ENCODE results near the gene MAPRE2. TPM values are rescaled to one million over a fixed set of nuclear protein-coding genes. Genes with fewer than 3 reads are reported as not detected.

Gene MAPRE2
- total RNA-seq, 1 experiment from 2014 or later: 16.4 TPM

DNA sequence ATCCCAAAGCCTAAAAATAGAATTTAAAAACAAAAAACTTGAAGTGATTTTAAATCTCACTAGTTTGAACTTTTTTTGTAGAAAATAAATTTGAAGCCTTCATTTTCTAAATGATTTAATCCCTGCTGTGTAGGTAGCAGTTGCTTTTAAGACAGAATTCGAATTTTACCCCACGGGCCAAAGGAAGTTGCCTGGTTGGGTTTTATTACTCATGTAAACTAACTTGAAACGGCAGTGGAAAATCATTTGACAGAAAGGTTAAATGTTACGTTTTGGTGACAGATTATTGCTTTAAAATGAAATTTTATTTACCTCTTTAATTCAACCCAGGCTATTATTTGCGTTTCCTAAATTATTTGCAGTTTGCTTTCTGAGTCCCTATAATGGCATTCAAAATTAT lies 2.0 kb downstream of the MAPRE2 start:
- intact Hi-C loops (cut with micrococcal nuclease; ENCODE audit: unreplicated experiment): no loop called here
- no TSS peak for BruUV-seq (replicated peaks)
- Histone ChIP-seq H3K4me3 (ENCODE audit: low read depth, low read length, poor library complexity, severe bottlenecking) (no peak overlapping the region), H3K27ac (ENCODE audit: low read depth, low read length, poor library complexity, severe bottlenecking) (no peak overlapping the region), H3K27me3 (replicated peaks; ENCODE audit: insufficient read depth, low read depth, low read length, poor library complexity) (no peaks in the 10 kb centered on the region), H3K36me3 (ENCODE audit: insufficient read depth, low read length, poor library complexity, severe bottlenecking) (no peaks in the 10 kb centered on the region), H3K9me3 (ENCODE audit: low read depth, low read length, poor library complexity, severe bottlenecking) (no peaks in the 10 kb centered on the region), H3K4me1 (ENCODE audit: insufficient read depth, low read length, poor library complexity, severe bottlenecking) (peaks cover 15% of the 10 kb centered on the region)
- TF ChIP-seq EZH2 (IDR thresholded peaks at IDR 0.05; ENCODE audit: borderline replicate concordance, low read depth, low read length, poor library complexity, severe bottlenecking): no peak
- TF ChIP-seq, protein P1, sequence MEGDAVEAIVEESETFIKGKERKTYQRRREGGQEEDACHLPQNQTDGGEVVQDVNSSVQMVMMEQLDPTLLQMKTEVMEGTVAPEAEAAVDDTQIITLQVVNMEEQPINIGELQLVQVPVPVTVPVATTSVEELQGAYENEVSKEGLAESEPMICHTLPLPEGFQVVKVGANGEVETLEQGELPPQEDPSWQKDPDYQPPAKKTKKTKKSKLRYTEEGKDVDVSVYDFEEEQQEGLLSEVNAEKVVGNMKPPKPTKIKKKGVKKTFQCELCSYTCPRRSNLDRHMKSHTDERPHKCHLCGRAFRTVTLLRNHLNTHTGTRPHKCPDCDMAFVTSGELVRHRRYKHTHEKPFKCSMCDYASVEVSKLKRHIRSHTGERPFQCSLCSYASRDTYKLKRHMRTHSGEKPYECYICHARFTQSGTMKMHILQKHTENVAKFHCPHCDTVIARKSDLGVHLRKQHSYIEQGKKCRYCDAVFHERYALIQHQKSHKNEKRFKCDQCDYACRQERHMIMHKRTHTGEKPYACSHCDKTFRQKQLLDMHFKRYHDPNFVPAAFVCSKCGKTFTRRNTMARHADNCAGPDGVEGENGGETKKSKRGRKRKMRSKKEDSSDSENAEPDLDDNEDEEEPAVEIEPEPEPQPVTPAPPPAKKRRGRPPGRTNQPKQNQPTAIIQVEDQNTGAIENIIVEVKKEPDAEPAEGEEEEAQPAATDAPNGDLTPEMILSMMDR (conservative IDR thresholded peaks at IDR 0.05; ENCODE audit: low read depth, low read length): no peak
- ChIA-PET POLR2A (ENCODE audit: low non-redundant PET) (no interaction called here), CTCF (no interaction called here)
- DNase-seq (ENCODE audit: low spot score): no peak

DNA sequence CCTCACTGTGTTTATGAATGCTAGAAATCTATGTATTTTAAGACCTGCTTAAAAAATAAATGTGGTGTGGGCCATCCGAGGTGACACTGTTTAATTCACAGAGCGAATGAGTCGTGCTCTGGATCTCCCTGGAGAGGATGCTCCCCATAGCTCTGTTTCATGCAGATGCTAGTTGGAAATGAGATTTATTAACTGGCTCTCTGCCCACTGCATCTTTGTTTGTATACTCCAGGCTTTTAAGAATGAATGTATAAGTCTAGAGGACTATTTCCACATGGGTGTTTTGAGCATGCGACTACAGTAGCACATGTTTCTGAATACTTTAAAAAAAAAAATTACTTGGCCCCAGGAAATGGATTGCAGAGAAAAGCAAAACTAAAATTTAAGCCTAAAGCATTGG lies 3.9 kb downstream of the MAPRE2 start:
- H3K27me3 ChIP-seq (replicated peaks; ENCODE audit: insufficient read depth, low read depth, low read length, poor library complexity): no peaks in the 10 kb centered on the region
- no peak for TF ChIP-seq EZH2 (IDR thresholded peaks at IDR 0.05; ENCODE audit: borderline replicate concordance, low read depth, low read length, poor library complexity, severe bottlenecking)
- TF ChIP-seq, protein P1 (conservative IDR thresholded peaks at IDR 0.05; ENCODE audit: low read depth, low read length): no peak
- DNase-seq (ENCODE audit: low spot score): peak; percentile 54
- ChIA-PET CTCF (no interaction called here), POLR2A (ENCODE audit: low non-redundant PET) (no interaction called here)
- intact Hi-C loops (cut with micrococcal nuclease; ENCODE audit: unreplicated experiment): no loop called here
- no peak overlapping the region for H3K27ac ChIP-seq (ENCODE audit: low read depth, low read length, poor library complexity, severe bottlenecking)
- peaks cover 15% of the 10 kb centered on the region for H3K4me1 ChIP-seq (ENCODE audit: insufficient read depth, low read length, poor library complexity, severe bottlenecking)
- no peaks in the 10 kb centered on the region for H3K36me3 ChIP-seq (ENCODE audit: insufficient read depth, low read length, poor library complexity, severe bottlenecking)
- H3K9me3 ChIP-seq (ENCODE audit: low read depth, low read length, poor library complexity, severe bottlenecking): no peaks in the 10 kb centered on the region
- no peak overlapping the region for H3K4me3 ChIP-seq (ENCODE audit: low read depth, low read length, poor library complexity, severe bottlenecking)
- BruUV-seq (replicated peaks): no TSS peak

DNA sequence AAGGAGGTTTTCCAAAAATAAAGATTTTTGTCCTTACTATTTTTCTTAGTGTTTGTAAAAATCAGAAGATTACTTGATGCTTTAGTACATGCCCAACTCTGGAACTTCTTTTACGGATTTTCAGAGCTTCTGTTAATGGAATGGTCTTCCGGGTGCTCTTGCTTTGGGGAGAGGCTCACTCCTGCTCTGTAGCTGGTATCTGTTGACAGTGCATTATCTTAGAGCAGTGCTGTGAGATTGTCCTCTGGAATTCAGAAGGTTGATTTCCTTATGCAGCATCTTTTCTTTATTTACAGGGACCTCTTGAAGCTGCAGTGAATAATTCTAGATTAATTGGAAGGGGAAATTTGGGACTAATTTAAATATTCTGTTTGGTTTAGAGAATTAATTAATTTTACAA lies 4.6 kb downstream of the MAPRE2 start:
- H3K9me3 ChIP-seq (ENCODE audit: low read depth, low read length, poor library complexity, severe bottlenecking): no peaks in the 10 kb centered on the region
- DNase-seq (ENCODE audit: low spot score): no peak
- no peak overlapping the region for H3K27ac ChIP-seq (ENCODE audit: low read depth, low read length, poor library complexity, severe bottlenecking)
- no TSS peak for BruUV-seq (replicated peaks)
- H3K36me3 ChIP-seq (ENCODE audit: insufficient read depth, low read length, poor library complexity, severe bottlenecking): no peaks in the 10 kb centered on the region
- ChIA-PET CTCF (no interaction called here), POLR2A (ENCODE audit: low non-redundant PET) (no interaction called here)
- H3K4me3 ChIP-seq (ENCODE audit: low read depth, low read length, poor library complexity, severe bottlenecking): no peak overlapping the region
- H3K4me1 ChIP-seq (ENCODE audit: insufficient read depth, low read length, poor library complexity, severe bottlenecking): peaks cover 15% of the 10 kb centered on the region
- intact Hi-C loops (cut with micrococcal nuclease; ENCODE audit: unreplicated experiment): no loop called here
- TF ChIP-seq, protein P1 (conservative IDR thresholded peaks at IDR 0.05; ENCODE audit: low read depth, low read length): no peak
- H3K27me3 ChIP-seq (replicated peaks; ENCODE audit: insufficient read depth, low read depth, low read length, poor library complexity): no peaks in the 10 kb centered on the region
